H9 (cell line): Measurements from ENCODE around the gene TMEM117. TPM values are rescaled to one million over a fixed set of nuclear protein-coding genes. Genes with fewer than 3 reads are reported as not detected.
"Not testable (repeated sequence)": the region's sequence is repeated elsewhere in the genome, so short reads cannot be mapped to it uniquely, and the experiment has no call there.

Experiments
- DNase-seq: peaks from one replicate; pipeline ENCODE4 v3.0.0-alpha.2; 2017
- H2AFZ ChIP-seq: one replicate; pipeline ENCODE4 v1.6.1; 2013; ENCODE audit warnings: mild to moderate bottlenecking, low read length, control low read depth, moderate library complexity
- H2AK5ac ChIP-seq: 2 replicates; pipeline ENCODE4 v1.6.1; 2013; ENCODE audit warnings: low read length, control low read depth, mixed read lengths; ENCODE audit not compliant: insufficient read length
- H2BK120ac ChIP-seq: one replicate; pipeline ENCODE4 v1.6.1; 2013; ENCODE audit warnings: low read depth, mild to moderate bottlenecking, low read length, control low read depth, inconsistent platforms; ENCODE audit not compliant: poor library complexity, severe bottlenecking
- H2BK12ac ChIP-seq: 2 replicates; pipeline ENCODE4 v1.6.1; 2013; ENCODE audit warnings: low read length, control low read depth, mixed read lengths, low read depth; ENCODE audit not compliant: insufficient read length
- H2BK15ac ChIP-seq: 2 replicates; pipeline ENCODE4 v1.6.1; 2013; ENCODE audit warnings: low read depth, low read length, control low read depth
- H2BK20ac ChIP-seq: one replicate; pipeline ENCODE4 v1.6.1; 2013; ENCODE audit warnings: low read depth, mild to moderate bottlenecking, low read length, control low read depth, inconsistent platforms; ENCODE audit not compliant: poor library complexity, severe bottlenecking
- H2BK5ac ChIP-seq: 2 replicates; pipeline ENCODE4 v1.6.1; 2013; ENCODE audit warnings: low read length, control low read depth, mixed read lengths; ENCODE audit not compliant: insufficient read length
- H3K14ac ChIP-seq: 2 replicates; pipeline ENCODE4 v1.6.1; 2013; ENCODE audit warnings: low read length, control low read depth; ENCODE audit not compliant: insufficient read depth
- H3K18ac ChIP-seq: 2 replicates; pipeline ENCODE4 v1.6.1; 2013; ENCODE audit warnings: low read depth, mild to moderate bottlenecking, mixed read lengths, low read length, control low read depth; ENCODE audit not compliant: insufficient read length
- H3K23ac ChIP-seq: 2 replicates; pipeline ENCODE4 v1.6.1; 2013; ENCODE audit warnings: low read length, control low read depth, mixed read lengths, low read depth; ENCODE audit not compliant: insufficient read length
- H3K23me2 ChIP-seq: 2 replicates; pipeline ENCODE4 v1.6.1; 2013; ENCODE audit warnings: low read depth, mild to moderate bottlenecking, mixed read lengths, low read length, control low read depth; ENCODE audit not compliant: insufficient read length, poor library complexity, severe bottlenecking
- H3K27ac ChIP-seq: 2 replicates; pipeline ENCODE4 v1.5.1; 2013; ENCODE audit warnings: low read length, control low read depth, mixed read lengths, low read depth; ENCODE audit not compliant: insufficient read length
- H3K27me3 ChIP-seq: 2 replicates; pipeline ENCODE4 v1.6.1; 2013; ENCODE audit warnings: low read length, control low read depth, inconsistent platforms; ENCODE audit not compliant: insufficient read depth
- H3K4ac ChIP-seq: 2 replicates; pipeline ENCODE4 v1.6.1; 2013; ENCODE audit warnings: low read depth, mild to moderate bottlenecking, control low read depth, inconsistent platforms, low read length, moderate library complexity
- H3K4me1 ChIP-seq: 2 replicates; pipeline ENCODE4 v1.6.1; 2013; ENCODE audit warnings: low read length, control low read depth, inconsistent platforms; ENCODE audit not compliant: insufficient read depth
- H3K4me2 ChIP-seq: 2 replicates; pipeline ENCODE4 v1.6.1; 2013; ENCODE audit warnings: low read length, control low read depth, mixed read lengths; ENCODE audit not compliant: insufficient read length, insufficient read depth
- H3K56ac ChIP-seq: 2 replicates; pipeline ENCODE4 v1.6.1; 2013; ENCODE audit warnings: low read depth, mild to moderate bottlenecking, mixed read lengths, low read length, control low read depth; ENCODE audit not compliant: insufficient read length
- H3K79me1 ChIP-seq: 2 replicates; pipeline ENCODE4 v1.6.1; 2013; ENCODE audit warnings: low read depth, mild to moderate bottlenecking, moderate library complexity, low read length, control low read depth, inconsistent platforms; ENCODE audit not compliant: insufficient read depth, poor library complexity, severe bottlenecking
- H3K79me2 ChIP-seq: 2 replicates; pipeline ENCODE4 v1.6.1; 2013; ENCODE audit warnings: low read length, control low read depth, inconsistent platforms; ENCODE audit not compliant: insufficient read depth
- H3K9ac ChIP-seq: 2 replicates; pipeline ENCODE4 v1.6.1; 2013; ENCODE audit warnings: low read length, control low read depth, mixed read lengths; ENCODE audit not compliant: insufficient read length; ENCODE audit errors: extremely low read depth
- H3K9me3 ChIP-seq: one replicate; pipeline ENCODE4 v1.6.1; 2013; ENCODE audit warnings: low read depth, low read length, inconsistent platforms; ENCODE audit not compliant: control insufficient read depth
- H3T11ph ChIP-seq: one replicate; pipeline ENCODE4 v1.6.1; 2013; ENCODE audit warnings: mild to moderate bottlenecking, low read length, control low read depth, inconsistent platforms
- H4K20me1 ChIP-seq: one replicate; pipeline ENCODE4 v1.6.1; 2013; ENCODE audit not compliant: control insufficient read depth, insufficient read length, insufficient read depth
- H4K5ac ChIP-seq: 2 replicates; pipeline ENCODE4 v1.6.1; 2013; ENCODE audit warnings: low read depth, mild to moderate bottlenecking, mixed read lengths, low read length, control low read depth; ENCODE audit not compliant: insufficient read length
- H4K8ac ChIP-seq: replicated peaks from 2 replicates; pipeline ENCODE4 v1.6.1; 2013; ENCODE audit warnings: low read length, control low read depth, mixed read lengths, low read depth; ENCODE audit not compliant: insufficient read length
- H4K91ac ChIP-seq: 2 replicates; pipeline ENCODE4 v1.6.1; 2013; ENCODE audit warnings: low read depth, mild to moderate bottlenecking, moderate library complexity, mixed read lengths, low read length, control low read depth; ENCODE audit not compliant: insufficient read length
- H3K27ac Mint-ChIP-seq, 3 experiments: 2 replicates in 2 of 3; 3 replicates in 1 of 3; pipeline ENCODE4 v1.8.0; 2020 to 2021; ENCODE audit warnings: mixed read lengths in 3 of 3, mild to moderate bottlenecking in 1 of 3, moderate library complexity in 1 of 3
- H3K27me3 Mint-ChIP-seq: 2 replicates; pipeline ENCODE4 v1.8.0; 2021; ENCODE audit warnings: low read depth, mild to moderate bottlenecking, moderate library complexity, mixed read lengths
- H3K36me3 Mint-ChIP-seq, 3 experiments: 2 replicates in 2 of 3; 3 replicates in 1 of 3; pipeline ENCODE4 v1.8.0; 2020 to 2021; ENCODE audit warnings: low read depth in 3 of 3, mixed read lengths in 3 of 3; ENCODE audit not compliant: insufficient read depth in 1 of 3
- H3K4me1 Mint-ChIP-seq, 2 experiments: 2 replicates each; pipeline ENCODE4 v1.8.0; 2020; ENCODE audit warnings: mixed read lengths in 2 of 2
- H3K4me3 Mint-ChIP-seq, 2 experiments: 2 replicates in 1 of 2; 3 replicates in 1 of 2; pipeline ENCODE4 v1.8.0; 2020 to 2021; ENCODE audit warnings: mild to moderate bottlenecking in 2 of 2, mixed read lengths in 2 of 2, moderate library complexity in 1 of 2
- H3K9me3 Mint-ChIP-seq, 2 experiments: 2 replicates in 1 of 2; 3 replicates in 1 of 2; pipeline ENCODE4 v1.8.0; 2020; ENCODE audit warnings: mild to moderate bottlenecking in 2 of 2, mixed read lengths in 2 of 2, moderate library complexity in 1 of 2
- WGBS: extraction: QIAGEN DNeasy Blood & Tissue Kit; methylation state at CpG from one replicate; pipeline ENCODE4 v1.1.7; 2013; ENCODE audit warnings: missing lambda C conversion rate, low lambda C conversion rate, mixed read lengths; ENCODE audit not compliant: insufficient read length; ENCODE audit errors: extremely low coverage; 5-methylcytosine and 5-hydroxymethylcytosine counted together
- total RNA-seq: library from RNA; stranded (reverse); gene quantifications from 2 replicates; pipeline ENCODE4 v1.2.1, GENCODE V29; 2021
- TF ChIP-seq, protein P1 (sequence below): fragments of 200-600 bp; sonication (generic); conservative IDR thresholded peaks from 3 replicates; pipeline ENCODE4 v1.8.0; 2021; ENCODE audit warnings: antibody characterized with exemption, mild to moderate bottlenecking

The TMEM117 gene
- total RNA-seq, 1 experiment from 2014 or later = 1.7 TPM

DNA sequence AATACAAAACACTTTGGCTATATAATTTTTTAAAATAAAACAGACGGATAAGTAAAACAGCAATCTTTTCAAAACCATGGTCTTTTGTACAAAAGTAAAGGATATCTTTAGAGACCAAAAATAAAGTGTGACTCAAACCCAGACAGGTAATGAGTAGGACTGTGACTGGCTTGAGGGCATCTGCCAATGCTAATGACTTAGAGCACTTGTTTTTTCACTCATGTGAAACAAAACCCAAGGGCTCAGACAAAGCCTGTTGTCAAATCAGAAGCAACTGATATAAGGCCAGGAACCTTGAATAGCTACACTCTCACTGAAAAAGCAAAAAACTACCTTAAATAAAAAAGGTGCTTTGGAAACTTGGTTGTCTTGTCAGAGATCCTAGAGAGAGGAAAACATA lies 357.4 kb downstream of the TMEM117 start:
- H4K91ac ChIP-seq = no peak overlapping the region
- TF ChIP-seq, protein P1, sequence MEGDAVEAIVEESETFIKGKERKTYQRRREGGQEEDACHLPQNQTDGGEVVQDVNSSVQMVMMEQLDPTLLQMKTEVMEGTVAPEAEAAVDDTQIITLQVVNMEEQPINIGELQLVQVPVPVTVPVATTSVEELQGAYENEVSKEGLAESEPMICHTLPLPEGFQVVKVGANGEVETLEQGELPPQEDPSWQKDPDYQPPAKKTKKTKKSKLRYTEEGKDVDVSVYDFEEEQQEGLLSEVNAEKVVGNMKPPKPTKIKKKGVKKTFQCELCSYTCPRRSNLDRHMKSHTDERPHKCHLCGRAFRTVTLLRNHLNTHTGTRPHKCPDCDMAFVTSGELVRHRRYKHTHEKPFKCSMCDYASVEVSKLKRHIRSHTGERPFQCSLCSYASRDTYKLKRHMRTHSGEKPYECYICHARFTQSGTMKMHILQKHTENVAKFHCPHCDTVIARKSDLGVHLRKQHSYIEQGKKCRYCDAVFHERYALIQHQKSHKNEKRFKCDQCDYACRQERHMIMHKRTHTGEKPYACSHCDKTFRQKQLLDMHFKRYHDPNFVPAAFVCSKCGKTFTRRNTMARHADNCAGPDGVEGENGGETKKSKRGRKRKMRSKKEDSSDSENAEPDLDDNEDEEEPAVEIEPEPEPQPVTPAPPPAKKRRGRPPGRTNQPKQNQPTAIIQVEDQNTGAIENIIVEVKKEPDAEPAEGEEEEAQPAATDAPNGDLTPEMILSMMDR = no peak
- DNase-seq = no peak
- no peak overlapping the region for H3T11ph ChIP-seq
- no peak overlapping the region for H3K4me2 ChIP-seq
- no peak overlapping the region for H2BK120ac ChIP-seq
- no peak overlapping the region for H3K27ac ChIP-seq
- H2BK12ac ChIP-seq = no peak overlapping the region
- H2BK15ac ChIP-seq = no peak overlapping the region
- no peaks in the 10 kb centered on the region for H3K23me2 ChIP-seq
- H3K27me3 Mint-ChIP-seq = no peaks in the 10 kb centered on the region
- H3K27me3 ChIP-seq = no peaks in the 10 kb centered on the region
- WGBS = no CpG with 5 or more reads among the region's 1 CpG
- H3K56ac ChIP-seq = no peak overlapping the region
- no peaks in the 10 kb centered on the region for H3K9me3 Mint-ChIP-seq
- H3K18ac ChIP-seq = no peak overlapping the region
- H3K9me3 ChIP-seq = no peaks in the 10 kb centered on the region
- H2AFZ ChIP-seq = no peak overlapping the region
- H2AK5ac ChIP-seq = no peak overlapping the region
- H2BK5ac ChIP-seq = no peak overlapping the region
- H3K4ac ChIP-seq = no peak overlapping the region
- H3K27ac Mint-ChIP-seq = no peak overlapping the region
- no peak overlapping the region for H3K23ac ChIP-seq
- no peak overlapping the region for H3K9ac ChIP-seq
- no peaks in the 10 kb centered on the region for H4K20me1 ChIP-seq
- H3K36me3 Mint-ChIP-seq = no peaks in the 10 kb centered on the region
- H3K4me1 Mint-ChIP-seq = peaks cover 0 to 6% of the 10 kb centered on the region in 2 experiments; a peak in 1 of 4 replicates
- no peak overlapping the region for H3K14ac ChIP-seq
- no peaks in the 10 kb centered on the region; the same call in 1 of the 2 replicates for H3K4me1 ChIP-seq
- no peaks in the 10 kb centered on the region for H3K79me1 ChIP-seq
- H4K8ac ChIP-seq = no peak overlapping the region
- no peak overlapping the region for H3K4me3 Mint-ChIP-seq
- no peak overlapping the region for H2BK20ac ChIP-seq
- no peak overlapping the region for H4K5ac ChIP-seq
- no peaks in the 10 kb centered on the region for H3K79me2 ChIP-seq

DNA sequence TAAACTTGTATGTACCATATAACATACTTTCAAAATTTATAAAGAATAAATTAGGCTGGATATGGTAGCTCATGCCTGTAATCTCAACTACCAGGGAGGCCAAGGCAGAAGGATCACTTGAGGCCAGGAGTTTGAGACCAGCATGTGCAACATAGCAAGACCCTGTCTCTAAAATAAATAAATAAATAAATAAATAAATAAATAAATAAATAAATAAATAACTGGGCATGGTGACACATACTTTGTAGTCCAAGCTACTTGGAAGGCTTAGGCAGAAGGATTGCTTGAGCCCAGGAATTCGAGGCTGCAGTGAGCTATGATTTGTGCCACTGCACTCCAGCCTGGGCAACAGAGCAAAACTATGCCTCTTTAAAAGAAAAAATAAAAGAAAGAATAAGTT lies 359.8 kb downstream of the TMEM117 start:
- not testable (repeated sequence) for H3K56ac ChIP-seq, H3K9me3 Mint-ChIP-seq, H3K4me2 ChIP-seq, H4K8ac ChIP-seq, H3K27ac Mint-ChIP-seq, H3K27me3 Mint-ChIP-seq, H4K91ac ChIP-seq, H3K18ac ChIP-seq, H3K23ac ChIP-seq, H4K20me1 ChIP-seq, H3K4me3 Mint-ChIP-seq, H2AK5ac ChIP-seq, H4K5ac ChIP-seq, H3K9me3 ChIP-seq, DNase-seq, H3K14ac ChIP-seq, H2BK15ac ChIP-seq, H3K79me1 ChIP-seq, H3T11ph ChIP-seq, H3K27ac ChIP-seq, H3K9ac ChIP-seq, H3K27me3 ChIP-seq, H3K4ac ChIP-seq, H3K4me1 Mint-ChIP-seq, H2AFZ ChIP-seq, H2BK20ac ChIP-seq, H3K79me2 ChIP-seq, H2BK5ac ChIP-seq, H2BK120ac ChIP-seq, H3K23me2 ChIP-seq, H3K4me1 ChIP-seq, H2BK12ac ChIP-seq, H3K36me3 Mint-ChIP-seq
- WGBS = no CpG with 5 or more reads among the region's 1 CpG
